ENCODE measurements around the gene BRS3. TPM values are rescaled to one million over a fixed set of nuclear protein-coding genes. Genes with fewer than 3 reads are reported as not detected.

BRS3 gene
- total and polyA plus RNA-seq, 9 of the 15 experiments (the other 6 are each of a cell fraction or from before 2014, with no cell fraction given), result not detected

DNA sequence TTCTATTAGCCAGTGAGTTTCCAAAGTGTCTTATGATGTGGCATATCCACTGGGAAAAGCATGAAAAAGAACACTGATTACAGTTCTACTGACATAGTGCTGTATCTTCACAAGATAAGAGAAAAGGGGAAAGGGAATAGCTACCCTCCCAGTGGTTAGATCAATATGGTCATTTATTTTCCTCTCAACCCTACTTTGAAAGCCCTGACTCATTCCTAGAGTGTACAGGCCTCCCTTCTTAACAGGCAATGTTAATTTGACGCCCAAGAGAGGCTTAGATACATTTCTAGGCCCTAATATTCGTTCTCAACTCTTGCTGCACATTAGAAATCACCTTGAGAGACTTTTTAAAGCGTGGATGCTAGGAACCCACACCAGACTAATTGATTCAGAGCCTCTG lies 20.4 kb upstream of the BRS3 start:
- no peaks in the 10 kb centered on the region for H3K9me3 ChIP-seq (replicated peaks; ENCODE audit: control insufficient read depth, insufficient read depth, low read depth, low read length)
- H3K9ac ChIP-seq (ENCODE audit: insufficient read depth in 1 of 2, low read depth in 2 of 2, low read length in 2 of 2), result no peak overlapping the region
- H3K36me3 ChIP-seq (ENCODE audit: control insufficient read depth, insufficient read depth, low read length), result no peaks in the 10 kb centered on the region
- CTCF ChIA-PET (ENCODE audit: low intra/inter-chr PET ratio), result no interaction called here
- no peaks in the 10 kb centered on the region for H3K9me1 ChIP-seq (ENCODE audit: control insufficient read depth, insufficient read depth, low read length)
- no peaks in the 10 kb centered on the region; the same call in 1 of the 2 replicates for H4K20me1 ChIP-seq (replicated peaks; ENCODE audit: control insufficient read depth, insufficient read depth, low read length)
- peaks cover 0 to 5% of the 10 kb centered on the region in 2 experiments; a peak in 1 of 5 replicates for H3K27me3 ChIP-seq (ENCODE audit: control insufficient read depth in 2 of 2, insufficient read depth in 2 of 2, low read length in 2 of 2)
- H3K4me1 ChIP-seq (replicated peaks in 1 of 2; ENCODE audit: control insufficient read depth in 2 of 2, insufficient read depth in 2 of 2, low read length in 2 of 2), result no peaks in the 10 kb centered on the region; a peak in 2 of 5 replicates
- FAIRE-seq (no peak), ATAC-seq (no peak), DNase-seq (ENCODE audit: extremely low read depth in 1 of 4, low spot score in 3 of 4) (no peak)
- no peak overlapping the region for H3K4me3 ChIP-seq
- POLR2A ChIA-PET, result interaction anchor here (1.0 kb wide), 1 partner anchor 9 kb away, joined by 5 read pairs; no protein-coding TSS in a partner anchor
- no TSS peak for BruUV-seq (replicated peaks)
- 0% methylated on average over 3 of the region's 3 CpGs for WGBS (ENCODE audit: insufficient coverage, low coverage, missing lambda C conversion rate)
- no peak overlapping the region for H2AFZ ChIP-seq (ENCODE audit: low read depth, low read length)
- TF ChIP-seq, protein P1, sequence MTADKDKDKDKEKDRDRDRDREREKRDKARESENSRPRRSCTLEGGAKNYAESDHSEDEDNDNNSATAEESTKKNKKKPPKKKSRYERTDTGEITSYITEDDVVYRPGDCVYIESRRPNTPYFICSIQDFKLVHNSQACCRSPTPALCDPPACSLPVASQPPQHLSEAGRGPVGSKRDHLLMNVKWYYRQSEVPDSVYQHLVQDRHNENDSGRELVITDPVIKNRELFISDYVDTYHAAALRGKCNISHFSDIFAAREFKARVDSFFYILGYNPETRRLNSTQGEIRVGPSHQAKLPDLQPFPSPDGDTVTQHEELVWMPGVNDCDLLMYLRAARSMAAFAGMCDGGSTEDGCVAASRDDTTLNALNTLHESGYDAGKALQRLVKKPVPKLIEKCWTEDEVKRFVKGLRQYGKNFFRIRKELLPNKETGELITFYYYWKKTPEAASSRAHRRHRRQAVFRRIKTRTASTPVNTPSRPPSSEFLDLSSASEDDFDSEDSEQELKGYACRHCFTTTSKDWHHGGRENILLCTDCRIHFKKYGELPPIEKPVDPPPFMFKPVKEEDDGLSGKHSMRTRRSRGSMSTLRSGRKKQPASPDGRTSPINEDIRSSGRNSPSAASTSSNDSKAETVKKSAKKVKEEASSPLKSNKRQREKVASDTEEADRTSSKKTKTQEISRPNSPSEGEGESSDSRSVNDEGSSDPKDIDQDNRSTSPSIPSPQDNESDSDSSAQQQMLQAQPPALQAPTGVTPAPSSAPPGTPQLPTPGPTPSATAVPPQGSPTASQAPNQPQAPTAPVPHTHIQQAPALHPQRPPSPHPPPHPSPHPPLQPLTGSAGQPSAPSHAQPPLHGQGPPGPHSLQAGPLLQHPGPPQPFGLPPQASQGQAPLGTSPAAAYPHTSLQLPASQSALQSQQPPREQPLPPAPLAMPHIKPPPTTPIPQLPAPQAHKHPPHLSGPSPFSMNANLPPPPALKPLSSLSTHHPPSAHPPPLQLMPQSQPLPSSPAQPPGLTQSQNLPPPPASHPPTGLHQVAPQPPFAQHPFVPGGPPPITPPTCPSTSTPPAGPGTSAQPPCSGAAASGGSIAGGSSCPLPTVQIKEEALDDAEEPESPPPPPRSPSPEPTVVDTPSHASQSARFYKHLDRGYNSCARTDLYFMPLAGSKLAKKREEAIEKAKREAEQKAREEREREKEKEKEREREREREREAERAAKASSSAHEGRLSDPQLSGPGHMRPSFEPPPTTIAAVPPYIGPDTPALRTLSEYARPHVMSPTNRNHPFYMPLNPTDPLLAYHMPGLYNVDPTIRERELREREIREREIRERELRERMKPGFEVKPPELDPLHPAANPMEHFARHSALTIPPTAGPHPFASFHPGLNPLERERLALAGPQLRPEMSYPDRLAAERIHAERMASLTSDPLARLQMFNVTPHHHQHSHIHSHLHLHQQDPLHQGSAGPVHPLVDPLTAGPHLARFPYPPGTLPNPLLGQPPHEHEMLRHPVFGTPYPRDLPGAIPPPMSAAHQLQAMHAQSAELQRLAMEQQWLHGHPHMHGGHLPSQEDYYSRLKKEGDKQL (CRISPR knock-in tag; IDR thresholded peaks at IDR 0.05; ENCODE audit: borderline replicate concordance), result no peak
- TF ChIP-seq MEIS2 (IDR thresholded peaks at IDR 0.05; ENCODE audit: partially characterized antibody), result no peak
- no peak for TF ChIP-seq CAMTA2 (CRISPR knock-in tag; conservative IDR thresholded peaks at IDR 0.05)
- no peak for TF ChIP-seq ZNF830 (CRISPR knock-in tag; IDR thresholded peaks at IDR 0.05)
- TF ChIP-seq, protein P2, sequence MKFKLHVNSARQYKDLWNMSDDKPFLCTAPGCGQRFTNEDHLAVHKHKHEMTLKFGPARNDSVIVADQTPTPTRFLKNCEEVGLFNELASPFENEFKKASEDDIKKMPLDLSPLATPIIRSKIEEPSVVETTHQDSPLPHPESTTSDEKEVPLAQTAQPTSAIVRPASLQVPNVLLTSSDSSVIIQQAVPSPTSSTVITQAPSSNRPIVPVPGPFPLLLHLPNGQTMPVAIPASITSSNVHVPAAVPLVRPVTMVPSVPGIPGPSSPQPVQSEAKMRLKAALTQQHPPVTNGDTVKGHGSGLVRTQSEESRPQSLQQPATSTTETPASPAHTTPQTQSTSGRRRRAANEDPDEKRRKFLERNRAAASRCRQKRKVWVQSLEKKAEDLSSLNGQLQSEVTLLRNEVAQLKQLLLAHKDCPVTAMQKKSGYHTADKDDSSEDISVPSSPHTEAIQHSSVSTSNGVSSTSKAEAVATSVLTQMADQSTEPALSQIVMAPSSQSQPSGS (CRISPR knock-in tag; IDR thresholded peaks at IDR 0.05), result no peak
- TF ChIP-seq C11orf30 (IDR thresholded peaks at IDR 0.05; ENCODE audit: low read depth), result no peak
- TF ChIP-seq ZC3H4 (CRISPR knock-in tag; IDR thresholded peaks at IDR 0.05; ENCODE audit: borderline replicate concordance), result no peak
- no peak for TF ChIP-seq RBM15 (IDR thresholded peaks at IDR 0.05; ENCODE audit: insufficient read depth, low read length)
- TF ChIP-seq HDAC1 (IDR thresholded peaks at IDR 0.05), result no peak
- no peak for TF ChIP-seq IRF2 (CRISPR knock-in tag; IDR thresholded peaks at IDR 0.05)
- no peak for TF ChIP-seq ZNF143 (CRISPR knock-in tag; IDR thresholded peaks at IDR 0.05)
- TF ChIP-seq HSF4 (CRISPR knock-in tag; IDR thresholded peaks at IDR 0.05; ENCODE audit: borderline replicate concordance), result no peak
- TF ChIP-seq MYBL2 (IDR thresholded peaks at IDR 0.05; ENCODE audit: low read depth), result no peak
- no peak for TF ChIP-seq MYBL2 (CRISPR knock-in tag; IDR thresholded peaks at IDR 0.05; ENCODE audit: borderline replicate concordance)
- intact Hi-C loops (cut with micrococcal nuclease), result no loop called here
- no peak overlapping the region for H3K4me2 ChIP-seq (ENCODE audit: insufficient read depth, low read length)
- H3K79me2 ChIP-seq (ENCODE audit: control insufficient read depth, insufficient read depth, low read length), result no peaks in the 10 kb centered on the region
- in situ Hi-C loops (cut with MboI), result no loop called here
- H3K27ac ChIP-seq (ENCODE audit: extremely low read depth, low read depth, low read length), result no peak overlapping the region
